Upper lobe of left lung (tissue), 6 donors: ENCODE measurements around the gene KIF26B. TPM values are rescaled to one million over a fixed set of nuclear protein-coding genes. Genes with fewer than 3 reads are reported as not detected.

ENCODE experiments used
- ATAC-seq, 2 donors: fragments of 200-7000 bp; cut with Tn5 transposase; one replicate each; pipeline ENCODE4 v1.9.1; 2022; ENCODE audit warnings: mild to moderate bottlenecking in 2 of 2, moderate library complexity in 2 of 2; ENCODE audit not compliant: low FRiP score in 2 of 2
- DNase-seq, 2 donors: peaks; one replicate each; pipeline ENCODE4 v3.0.0-alpha.2; 2019 to 2020
- H3K27ac ChIP-seq, 4 donors: fragments of 200-600 bp; sonication (generic); one replicate each; pipeline ENCODE4 v1.5.1; 2016 to 2019
- H3K27me3 ChIP-seq, 4 donors: fragments of 200-600 bp; sonication (generic); one replicate each; pipeline ENCODE4 v1.5.1; 2017 to 2019
- H3K36me3 ChIP-seq, 4 donors: fragments of 200-600 bp; sonication (generic); one replicate each; pipeline ENCODE4 v1.5.1; 2016 to 2019
- H3K4me1 ChIP-seq, 4 donors: fragments of 200-600 bp; sonication (generic); one replicate each; pipeline ENCODE4 v1.5.1; 2018 to 2019
- H3K4me3 ChIP-seq, 4 donors: fragments of 200-600 bp; sonication (generic); one replicate each; pipeline ENCODE4 v1.5.1; 2017 to 2019; ENCODE audit warnings: mild to moderate bottlenecking in 2 of 4, moderate library complexity in 1 of 4
- H3K9me3 ChIP-seq, 4 donors: fragments of 200-600 bp; sonication (generic); one replicate each; pipeline ENCODE4 v1.5.1; 2018 to 2019
- EP300 ChIP-seq, 4 donors: sonication (generic); formaldehyde crosslinking; IDR thresholded peaks; one replicate each; pipeline ENCODE4 v1.5.1; 2017; ENCODE audit warnings: antibody characterized with exemption in 4 of 4, control low read depth in 2 of 4
- POLR2A ChIP-seq, 4 donors: fragments of 450-650 bp; IDR thresholded peaks; one replicate each; pipeline ENCODE4 v1.5.1; 2016 to 2017; ENCODE audit warnings: antibody characterized with exemption in 4 of 4, mild to moderate bottlenecking in 2 of 4
- POLR2AphosphoS5 ChIP-seq, 2 donors: sonication (generic); formaldehyde crosslinking; IDR thresholded peaks; one replicate each; pipeline ENCODE4 v1.5.1; 2017; ENCODE audit warnings: antibody characterized with exemption in 2 of 2
- WGBS, 2 donors: methylation state at CpG; one replicate each; pipeline ENCODE4 v1.1.5; 2017 to 2018; 5-methylcytosine and 5-hydroxymethylcytosine counted together
- total RNA-seq, 6 donors: library from RNA; depleted of rRNA in 4 of 6; stranded (reverse); fragments of >200 nt in 4 of 6; gene quantifications; one replicate each; pipeline versions ENCODE4 v1.1.0 to v1.2.1, GENCODE V29; 2016 to 2021
- TF ChIP-seq, protein P1 (sequence below), 6 experiments: fragments of 450-650 bp in 4 of 6; fragments of 200-600 bp in 2 of 6; sonication (generic) in 2 of 6; IDR thresholded peaks; one replicate each; pipeline ENCODE4 v1.5.1; 2016 to 2019; ENCODE audit warnings: antibody characterized with exemption in 6 of 6
- donor health status: DM: no; HTN: no; CAD: no; lungs with moderate emphysema.
- donor health status: DM: no; HTN: yes; CAD: no; lungs with severe emphysema.

The KIF26B gene
- total RNA-seq, 6 donors from 2014 or later: 1.2 to 4.3 (median 2.1) TPM

- ATAC-seq: no peak
- WGBS, 2 donors: 48 to 64% methylated on average over 11 of the region's 11 CpGs
- TF ChIP-seq POLR2AphosphoS5 (IDR thresholded peaks at IDR 0.05): no peak
- no peak for TF ChIP-seq EP300 (IDR thresholded peaks at IDR 0.05)
- TF ChIP-seq POLR2A (IDR thresholded peaks at IDR 0.05): no peak
- TF ChIP-seq, protein P1, sequence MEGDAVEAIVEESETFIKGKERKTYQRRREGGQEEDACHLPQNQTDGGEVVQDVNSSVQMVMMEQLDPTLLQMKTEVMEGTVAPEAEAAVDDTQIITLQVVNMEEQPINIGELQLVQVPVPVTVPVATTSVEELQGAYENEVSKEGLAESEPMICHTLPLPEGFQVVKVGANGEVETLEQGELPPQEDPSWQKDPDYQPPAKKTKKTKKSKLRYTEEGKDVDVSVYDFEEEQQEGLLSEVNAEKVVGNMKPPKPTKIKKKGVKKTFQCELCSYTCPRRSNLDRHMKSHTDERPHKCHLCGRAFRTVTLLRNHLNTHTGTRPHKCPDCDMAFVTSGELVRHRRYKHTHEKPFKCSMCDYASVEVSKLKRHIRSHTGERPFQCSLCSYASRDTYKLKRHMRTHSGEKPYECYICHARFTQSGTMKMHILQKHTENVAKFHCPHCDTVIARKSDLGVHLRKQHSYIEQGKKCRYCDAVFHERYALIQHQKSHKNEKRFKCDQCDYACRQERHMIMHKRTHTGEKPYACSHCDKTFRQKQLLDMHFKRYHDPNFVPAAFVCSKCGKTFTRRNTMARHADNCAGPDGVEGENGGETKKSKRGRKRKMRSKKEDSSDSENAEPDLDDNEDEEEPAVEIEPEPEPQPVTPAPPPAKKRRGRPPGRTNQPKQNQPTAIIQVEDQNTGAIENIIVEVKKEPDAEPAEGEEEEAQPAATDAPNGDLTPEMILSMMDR (IDR thresholded peaks at IDR 0.05): no peak
Observed at GRCh38 chr1:245512980-245513578, 358.3 kb downstream of the KIF26B start.

GRCh38 chr1:245516284-245516759, 361.5 kb downstream of the KIF26B start:
- WGBS, 2 donors: 75 to 77% methylated on average over 11 to 12 of the region's 12 CpGs
- ATAC-seq: peak in 1 of 2 donors; percentile 62

More at GRCh38 chr1:245512980-245513578, 358.3 kb downstream of the KIF26B start:
- no peak for DNase-seq
- H3K27me3 ChIP-seq: no peaks in the 10 kb centered on the region
- H3K9me3 ChIP-seq: no peaks in the 10 kb centered on the region
- no peak overlapping the region for H3K27ac ChIP-seq
- H3K36me3 ChIP-seq: no peaks in the 10 kb centered on the region
- no peak overlapping the region for H3K4me3 ChIP-seq
- no peaks in the 10 kb centered on the region for H3K4me1 ChIP-seq

GRCh38 chr1:245520611-245521010, 365.8 kb downstream of the KIF26B start:
- no peaks in the 10 kb centered on the region for H3K9me3 ChIP-seq
- TF ChIP-seq, protein P1 (IDR thresholded peaks at IDR 0.05): no peak
- TF ChIP-seq POLR2A (IDR thresholded peaks at IDR 0.05): no peak
- 78 to 88% methylated on average over 1 of the region's 1 CpG for WGBS, 2 donors

More at GRCh38 chr1:245516284-245516759, 361.5 kb downstream of the KIF26B start:
- H3K36me3 ChIP-seq: no peaks in the 10 kb centered on the region
- no peaks in the 10 kb centered on the region for H3K9me3 ChIP-seq
- TF ChIP-seq, protein P1 (IDR thresholded peaks at IDR 0.05): no peak
- no peak for TF ChIP-seq POLR2A (IDR thresholded peaks at IDR 0.05)
- peak in 1 of 2 donors; percentile 36 for TF ChIP-seq POLR2AphosphoS5 (IDR thresholded peaks at IDR 0.05)
- TF ChIP-seq EP300 (IDR thresholded peaks at IDR 0.05): no peak
- no peak overlapping the region for H3K4me3 ChIP-seq
- no peak for DNase-seq
- H3K4me1 ChIP-seq: no peaks in the 10 kb centered on the region
- H3K27ac ChIP-seq: no peak overlapping the region
- no peaks in the 10 kb centered on the region for H3K27me3 ChIP-seq

GRCh38 chr1:245526141-245526540, 371.4 kb downstream of the KIF26B start:
- Histone ChIP-seq H3K4me3 (no peak overlapping the region), H3K9me3 (no peaks in the 10 kb centered on the region), H3K27ac (no peak overlapping the region), H3K36me3 (no peaks in the 10 kb centered on the region), H3K27me3 (no peaks in the 10 kb centered on the region), H3K4me1 (no peaks in the 10 kb centered on the region)
- 89 to 93% methylated on average over 2 of the region's 2 CpGs for WGBS, 2 donors
- TF ChIP-seq EP300 (IDR thresholded peaks at IDR 0.05) (no peak), POLR2A (IDR thresholded peaks at IDR 0.05) (no peak), POLR2AphosphoS5 (IDR thresholded peaks at IDR 0.05) (no peak)
- TF ChIP-seq, protein P1 (IDR thresholded peaks at IDR 0.05): no peak
- DNase-seq (no peak), ATAC-seq (no peak)

More at GRCh38 chr1:245520611-245521010, 365.8 kb downstream of the KIF26B start:
- no peak overlapping the region for H3K27ac ChIP-seq
- DNase-seq (no peak), ATAC-seq (no peak)
- H3K27me3 ChIP-seq: no peaks in the 10 kb centered on the region
- no peaks in the 10 kb centered on the region for H3K4me1 ChIP-seq
- no peak overlapping the region for H3K4me3 ChIP-seq
- H3K36me3 ChIP-seq: no peaks in the 10 kb centered on the region

- no peaks in the 10 kb centered on the region for H3K36me3 ChIP-seq
- no peaks in the 10 kb centered on the region for H3K4me1 ChIP-seq
- H3K4me3 ChIP-seq: no peak overlapping the region
- no peaks in the 10 kb centered on the region for H3K27me3 ChIP-seq
- DNase-seq: no peak
- no peaks in the 10 kb centered on the region for H3K9me3 ChIP-seq
- no peak overlapping the region for H3K27ac ChIP-seq
- no peak for ATAC-seq
- WGBS, 2 donors: 78 to 84% methylated on average over 7 of the region's 7 CpGs
- no peak for TF ChIP-seq POLR2AphosphoS5 (IDR thresholded peaks at IDR 0.05)
- no peak for TF ChIP-seq EP300 (IDR thresholded peaks at IDR 0.05)
- TF ChIP-seq POLR2A (IDR thresholded peaks at IDR 0.05): no peak
- TF ChIP-seq, protein P1 (IDR thresholded peaks at IDR 0.05): no peak
Observed at GRCh38 chr1:245528258-245528635, 373.5 kb downstream of the KIF26B start.
